HEK293 (cell line): ENCODE measurements around the gene SNN.

ENCODE experiments used
- CTCF ChIA-PET: fragments of 350-600 bp; formaldehyde crosslinking; extraction: SDS; loops from one replicate; lab custom pipeline; 2021; ENCODE audit warnings: antibody characterized with exemption; lab: Yijun Ruan, JAX
- POLR2A ChIA-PET: fragments of 300-600 bp; formaldehyde crosslinking; extraction: SDS; loops from one replicate; lab custom pipeline; 2020; ENCODE audit warnings: antibody characterized with exemption, inconsistent platforms; lab: Yijun Ruan, JAX
- H3K27ac ChIP-seq: fragments of 200-500 bp; sonication (Bioruptor generic); 2 replicates; pipeline ENCODE4 v1.5.1; 2014; ENCODE audit warnings: low read depth, low read length, control low read depth, inconsistent platforms; ENCODE audit errors: extremely low read depth
- H3K36me3 ChIP-seq, 2 experiments: fragments of 200-500 bp in 1 of 2; sonication (Bioruptor generic) in 1 of 2; 1 replicate in 1 of 2; 2 replicates in 1 of 2; pipeline ENCODE4 v1.5.1; 2014 to 2017; ENCODE audit warnings: inconsistent platforms in 2 of 2, low read length in 2 of 2; ENCODE audit not compliant: control insufficient read depth in 2 of 2, insufficient read depth in 1 of 2
- H3K4me1 ChIP-seq: fragments of 200-500 bp; sonication (Bioruptor generic); 2 replicates; pipeline ENCODE4 v1.5.1; 2014; ENCODE audit warnings: mild to moderate bottlenecking, low read length, inconsistent platforms; ENCODE audit not compliant: control insufficient read depth, insufficient read depth
- H3K4me3 ChIP-seq: 2 replicates; pipeline ENCODE4 v1.5.1; 2011; ENCODE audit warnings: low read depth, mild to moderate bottlenecking, control low read depth, low read length, moderate library complexity
- H3K9me3 ChIP-seq: fragments of 200-500 bp; sonication (Bioruptor generic); 2 replicates; pipeline ENCODE4 v1.5.1; 2014; ENCODE audit warnings: low read depth, low read length, inconsistent platforms; ENCODE audit not compliant: control insufficient read depth, insufficient read depth
- BCL11A ChIP-seq: fragments of 450-650 bp; formaldehyde crosslinking; IDR thresholded peaks from 2 replicates; pipeline ENCODE4 v1.5.1; 2016; ENCODE audit warnings: low read depth, missing biosample characterization, missing genetic modification characterization
- KLF7 ChIP-seq: fragments of 450-650 bp; formaldehyde crosslinking; IDR thresholded peaks from 2 replicates; pipeline ENCODE4 v1.5.1; 2016; ENCODE audit warnings: missing biosample characterization, missing genetic modification characterization, borderline replicate concordance
- SETDB1 ChIP-seq: IDR thresholded peaks from one replicate; pipeline ENCODE4 v1.6.1; 2017; ENCODE audit warnings: mild to moderate bottlenecking, low read length, moderate library complexity, mixed read lengths; ENCODE audit not compliant: insufficient read length
- ZFP69B ChIP-seq: fragments of 450-650 bp; formaldehyde crosslinking; IDR thresholded peaks from 2 replicates; pipeline ENCODE4 v1.5.1; 2016; ENCODE audit warnings: missing biosample characterization, missing genetic modification characterization
- ZNF112 ChIP-seq: fragments of 450-650 bp; formaldehyde crosslinking; IDR thresholded peaks from 2 replicates; pipeline ENCODE4 v1.5.0; 2017; ENCODE audit warnings: missing biosample characterization, missing genetic modification characterization
- ZNF155 ChIP-seq: fragments of 450-650 bp; formaldehyde crosslinking; IDR thresholded peaks from 2 replicates; pipeline ENCODE4 v1.5.1; 2016; ENCODE audit warnings: missing biosample characterization, missing genetic modification characterization
- ZNF157 ChIP-seq: fragments of 450-650 bp; formaldehyde crosslinking; IDR thresholded peaks from 2 replicates; pipeline ENCODE4 v1.5.1; 2016; ENCODE audit warnings: missing biosample characterization, missing genetic modification characterization
- ZNF174 ChIP-seq: fragments of 450-650 bp; formaldehyde crosslinking; IDR thresholded peaks from 2 replicates; pipeline ENCODE4 v1.5.0; 2017; ENCODE audit warnings: missing biosample characterization, mild to moderate bottlenecking, missing genetic modification characterization
- ZNF311 ChIP-seq: fragments of 450-650 bp; formaldehyde crosslinking; IDR thresholded peaks from 2 replicates; pipeline ENCODE4 v1.5.1; 2017; ENCODE audit warnings: missing biosample characterization, missing genetic modification characterization, borderline replicate concordance
- ZNF366 ChIP-seq: fragments of 450-650 bp; formaldehyde crosslinking; conservative IDR thresholded peaks from 2 replicates; pipeline ENCODE4 v1.5.1; 2016; ENCODE audit warnings: missing biosample characterization, missing genetic modification characterization
- ZNF37A ChIP-seq: fragments of 450-650 bp; IDR thresholded peaks from 2 replicates; pipeline ENCODE4 v1.5.1; 2018; ENCODE audit warnings: missing biosample characterization, missing genetic modification characterization
- ZNF391 ChIP-seq: fragments of 450-650 bp; formaldehyde crosslinking; IDR thresholded peaks from 2 replicates; pipeline ENCODE4 v1.5.1; 2016; ENCODE audit warnings: low read depth, missing biosample characterization, missing genetic modification characterization, borderline replicate concordance
- ZNF521 ChIP-seq: fragments of 450-650 bp; formaldehyde crosslinking; IDR thresholded peaks from 2 replicates; pipeline ENCODE4 v1.5.1; 2017; ENCODE audit warnings: missing biosample characterization, mild to moderate bottlenecking, missing genetic modification characterization
- ZNF571 ChIP-seq: fragments of 450-650 bp; formaldehyde crosslinking; IDR thresholded peaks from 2 replicates; pipeline ENCODE4 v1.5.0; 2017; ENCODE audit warnings: missing biosample characterization, missing genetic modification characterization
- ZNF596 ChIP-seq: fragments of 450-650 bp; IDR thresholded peaks from 2 replicates; pipeline ENCODE4 v1.5.0; 2018; ENCODE audit warnings: missing biosample characterization, mild to moderate bottlenecking, missing genetic modification characterization, moderate library complexity
- ZNF626 ChIP-seq: fragments of 450-650 bp; sonication (Bioruptor Pico); formaldehyde crosslinking; IDR thresholded peaks from 2 replicates; pipeline ENCODE4 v1.5.1; 2018; ENCODE audit warnings: missing biosample characterization, missing genetic modification characterization, inconsistent platforms
- ZNF747 ChIP-seq: fragments of 450-650 bp; formaldehyde crosslinking; IDR thresholded peaks from 2 replicates; pipeline ENCODE4 v1.5.1; 2016; ENCODE audit warnings: missing biosample characterization, missing genetic modification characterization
- ZNF777 ChIP-seq: fragments of 450-650 bp; formaldehyde crosslinking; IDR thresholded peaks from 2 replicates; pipeline ENCODE4 v1.5.1; 2017; ENCODE audit warnings: missing biosample characterization, missing genetic modification characterization, borderline replicate concordance
- TF ChIP-seq, protein P1 (sequence below): fragments of 450-650 bp; formaldehyde crosslinking; IDR thresholded peaks from 2 replicates; pipeline ENCODE4 v1.5.1; 2016; ENCODE audit warnings: missing biosample characterization, missing genetic modification characterization
- TF ChIP-seq, protein P2 (sequence below): fragments of 450-650 bp; formaldehyde crosslinking; IDR thresholded peaks from 2 replicates; pipeline ENCODE4 v1.5.1; 2017; ENCODE audit warnings: missing biosample characterization, missing genetic modification characterization
- TF ChIP-seq, protein P3 (sequence below): fragments of 450-650 bp; formaldehyde crosslinking; IDR thresholded peaks from 2 replicates; pipeline ENCODE4 v1.5.1; 2016; ENCODE audit warnings: missing biosample characterization, missing genetic modification characterization
- TF ChIP-seq, protein P4 (sequence below): fragments of 450-650 bp; formaldehyde crosslinking; IDR thresholded peaks from 2 replicates; pipeline ENCODE4 v1.5.1; 2016; ENCODE audit warnings: missing biosample characterization, missing genetic modification characterization, low read depth

SNN gene

DNA sequence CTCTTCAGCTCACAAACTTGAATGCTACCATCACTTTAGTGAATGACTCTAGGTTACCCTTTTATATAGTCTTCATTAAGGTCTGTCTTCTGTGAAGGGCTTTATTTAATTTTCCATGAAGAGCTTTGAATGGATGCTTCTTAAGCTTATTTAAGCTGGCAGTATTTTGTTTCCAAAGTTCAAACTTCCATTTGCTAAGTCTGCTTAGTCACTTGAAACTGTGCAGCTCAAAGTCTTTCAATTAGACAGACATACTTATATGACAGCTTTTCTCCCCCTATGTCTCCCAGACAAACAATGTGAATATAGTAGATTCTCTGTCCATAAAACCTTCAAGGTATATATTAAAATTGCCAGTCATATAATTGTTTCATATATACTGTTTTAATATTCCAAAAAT is 50.9 kb downstream of the SNN start:
- TF ChIP-seq ZNF777 (no peak), ZNF155 (tag by site-specific recombination) (no peak), ZNF112 (tag by site-specific recombination) (no peak)
- H3K4me3 ChIP-seq, result no peak overlapping the region
- no peaks in the 10 kb centered on the region for H3K9me3 ChIP-seq
- peaks cover 25 to 51% of the 10 kb centered on the region in 2 experiments for H3K36me3 ChIP-seq
- ChIA-PET POLR2A (no interaction called here), CTCF (interaction anchor here (0.6 to 1.9 kb wide), 2 partner anchors 59 to 313 kb away, joined by 3 to 6 read pairs; no protein-coding TSS in a partner anchor)
- no peak overlapping the region for H3K27ac ChIP-seq
- no peaks in the 10 kb centered on the region for H3K4me1 ChIP-seq

DNA sequence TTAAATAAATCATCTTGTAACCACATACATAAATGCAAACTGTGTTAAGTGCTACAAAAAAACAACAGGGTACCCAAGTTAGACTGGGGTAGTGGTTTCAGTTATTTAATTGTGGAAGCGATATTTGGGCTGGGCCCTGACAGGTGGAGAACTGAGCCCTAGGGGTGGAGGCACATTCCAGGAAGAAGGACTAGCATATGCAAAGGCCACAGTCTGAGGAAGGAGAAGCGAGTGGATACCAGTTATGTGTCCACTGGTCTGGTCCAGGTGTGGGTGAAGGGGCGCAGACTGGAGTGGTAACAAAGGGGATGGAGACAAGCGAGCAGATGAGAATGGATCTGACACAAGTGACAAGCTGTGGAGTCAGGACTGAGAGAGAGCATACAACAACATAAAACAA is 51.5 kb downstream of the SNN start:
- POLR2A ChIA-PET, result no interaction called here
- no peak overlapping the region for H3K27ac ChIP-seq
- H3K9me3 ChIP-seq, result no peaks in the 10 kb centered on the region
- TF ChIP-seq ZNF391 (no peak), ZNF596 (tag by site-specific recombination) (no peak), ZNF37A (tag by site-specific recombination) (no peak), ZNF157 (tag by site-specific recombination) (no peak), ZNF366 (tag by site-specific recombination) (no peak), SETDB1 (no peak), ZNF521 (tag by site-specific recombination) (no peak)
- TF ChIP-seq, protein P1, sequence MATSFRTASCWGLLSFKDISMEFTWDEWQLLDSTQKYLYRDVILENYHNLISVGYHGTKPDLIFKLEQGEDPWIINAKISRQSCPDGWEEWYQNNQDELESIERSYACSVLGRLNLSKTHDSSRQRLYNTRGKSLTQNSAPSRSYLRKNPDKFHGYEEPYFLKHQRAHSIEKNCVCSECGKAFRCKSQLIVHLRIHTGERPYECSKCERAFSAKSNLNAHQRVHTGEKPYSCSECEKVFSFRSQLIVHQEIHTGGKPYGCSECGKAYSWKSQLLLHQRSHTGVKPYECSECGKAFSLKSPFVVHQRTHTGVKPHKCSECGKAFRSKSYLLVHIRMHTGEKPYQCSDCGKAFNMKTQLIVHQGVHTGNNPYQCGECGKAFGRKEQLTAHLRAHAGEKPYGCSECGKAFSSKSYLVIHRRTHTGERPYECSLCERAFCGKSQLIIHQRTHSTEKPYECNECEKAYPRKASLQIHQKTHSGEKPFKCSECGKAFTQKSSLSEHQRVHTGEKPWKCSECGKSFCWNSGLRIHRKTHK (tag by site-specific recombination), result no peak
- TF ChIP-seq, protein P2, sequence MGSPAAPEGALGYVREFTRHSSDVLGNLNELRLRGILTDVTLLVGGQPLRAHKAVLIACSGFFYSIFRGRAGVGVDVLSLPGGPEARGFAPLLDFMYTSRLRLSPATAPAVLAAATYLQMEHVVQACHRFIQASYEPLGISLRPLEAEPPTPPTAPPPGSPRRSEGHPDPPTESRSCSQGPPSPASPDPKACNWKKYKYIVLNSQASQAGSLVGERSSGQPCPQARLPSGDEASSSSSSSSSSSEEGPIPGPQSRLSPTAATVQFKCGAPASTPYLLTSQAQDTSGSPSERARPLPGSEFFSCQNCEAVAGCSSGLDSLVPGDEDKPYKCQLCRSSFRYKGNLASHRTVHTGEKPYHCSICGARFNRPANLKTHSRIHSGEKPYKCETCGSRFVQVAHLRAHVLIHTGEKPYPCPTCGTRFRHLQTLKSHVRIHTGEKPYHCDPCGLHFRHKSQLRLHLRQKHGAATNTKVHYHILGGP, result no peak
- TF ChIP-seq, protein P3, sequence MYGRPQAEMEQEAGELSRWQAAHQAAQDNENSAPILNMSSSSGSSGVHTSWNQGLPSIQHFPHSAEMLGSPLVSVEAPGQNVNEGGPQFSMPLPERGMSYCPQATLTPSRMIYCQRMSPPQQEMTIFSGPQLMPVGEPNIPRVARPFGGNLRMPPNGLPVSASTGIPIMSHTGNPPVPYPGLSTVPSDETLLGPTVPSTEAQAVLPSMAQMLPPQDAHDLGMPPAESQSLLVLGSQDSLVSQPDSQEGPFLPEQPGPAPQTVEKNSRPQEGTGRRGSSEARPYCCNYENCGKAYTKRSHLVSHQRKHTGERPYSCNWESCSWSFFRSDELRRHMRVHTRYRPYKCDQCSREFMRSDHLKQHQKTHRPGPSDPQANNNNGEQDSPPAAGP (tag by site-specific recombination), result no peak
- TF ChIP-seq, protein P4, sequence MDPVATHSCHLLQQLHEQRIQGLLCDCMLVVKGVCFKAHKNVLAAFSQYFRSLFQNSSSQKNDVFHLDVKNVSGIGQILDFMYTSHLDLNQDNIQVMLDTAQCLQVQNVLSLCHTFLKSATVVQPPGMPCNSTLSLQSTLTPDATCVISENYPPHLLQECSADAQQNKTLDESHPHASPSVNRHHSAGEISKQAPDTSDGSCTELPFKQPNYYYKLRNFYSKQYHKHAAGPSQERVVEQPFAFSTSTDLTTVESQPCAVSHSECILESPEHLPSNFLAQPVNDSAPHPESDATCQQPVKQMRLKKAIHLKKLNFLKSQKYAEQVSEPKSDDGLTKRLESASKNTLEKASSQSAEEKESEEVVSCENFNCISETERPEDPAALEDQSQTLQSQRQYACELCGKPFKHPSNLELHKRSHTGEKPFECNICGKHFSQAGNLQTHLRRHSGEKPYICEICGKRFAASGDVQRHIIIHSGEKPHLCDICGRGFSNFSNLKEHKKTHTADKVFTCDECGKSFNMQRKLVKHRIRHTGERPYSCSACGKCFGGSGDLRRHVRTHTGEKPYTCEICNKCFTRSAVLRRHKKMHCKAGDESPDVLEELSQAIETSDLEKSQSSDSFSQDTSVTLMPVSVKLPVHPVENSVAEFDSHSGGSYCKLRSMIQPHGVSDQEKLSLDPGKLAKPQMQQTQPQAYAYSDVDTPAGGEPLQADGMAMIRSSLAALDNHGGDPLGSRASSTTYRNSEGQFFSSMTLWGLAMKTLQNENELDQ (tag by site-specific recombination), result no peak
- TF ChIP-seq, all 188 proteins: peak for 0
- CTCF ChIA-PET, result interaction anchor here (1.9 kb wide), 1 partner anchor 313 kb away, joined by 6 read pairs; no protein-coding TSS in a partner anchor
- no peak overlapping the region for H3K4me3 ChIP-seq
- H3K4me1 ChIP-seq, result no peaks in the 10 kb centered on the region
- peaks cover 28 to 57% of the 10 kb centered on the region in 2 experiments for H3K36me3 ChIP-seq

DNA sequence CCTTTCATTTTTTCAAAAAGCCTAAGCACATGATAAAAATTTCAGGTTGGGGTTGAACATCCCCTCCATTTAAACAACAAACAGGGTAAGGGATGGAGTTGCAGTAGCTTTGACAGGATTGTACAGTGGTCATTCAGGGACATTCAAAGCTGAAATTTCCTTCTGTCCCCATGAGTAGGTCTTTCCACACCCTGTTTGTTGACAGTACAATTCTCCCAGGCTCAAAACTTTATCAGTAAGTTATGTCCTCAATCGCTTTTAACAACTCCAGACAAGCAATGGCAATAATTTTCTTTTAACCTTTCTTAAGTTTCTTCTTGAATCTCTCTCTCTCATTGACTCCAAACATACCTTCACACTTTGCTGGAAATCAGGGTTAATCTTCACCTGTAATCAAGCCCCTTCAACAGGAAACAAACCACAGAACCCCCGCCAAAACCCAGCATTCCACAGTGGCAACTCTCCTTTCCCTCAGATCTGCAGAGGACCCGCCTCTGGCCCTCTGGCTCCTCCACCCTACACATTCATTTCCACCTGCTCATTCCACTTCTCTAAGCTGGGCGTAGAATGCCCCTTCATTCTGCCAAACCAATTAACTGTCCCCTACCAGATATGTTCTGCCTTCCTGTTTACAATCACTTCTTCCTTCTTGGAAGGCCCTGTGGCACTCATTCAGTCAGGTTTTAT is 53.7 kb downstream of the SNN start:
- Histone ChIP-seq H3K4me1 (no peaks in the 10 kb centered on the region), H3K36me3 (peaks cover 29 to 67% of the 10 kb centered on the region in 2 experiments), H3K9me3 (no peaks in the 10 kb centered on the region), H3K27ac (no peak overlapping the region), H3K4me3 (no peak overlapping the region)
- ChIA-PET POLR2A (no interaction called here), CTCF (interaction anchor here (0.5 kb wide), 1 partner anchor 694 kb away, joined by 6 read pairs; no protein-coding TSS in a partner anchor)
- TF ChIP-seq ZFP69B (tag by site-specific recombination) (no peak), ZNF626 (tag by site-specific recombination) (no peak), ZNF747 (tag by site-specific recombination) (no peak), ZNF571 (no peak), ZNF521 (tag by site-specific recombination) (no peak), ZNF391 (no peak), BCL11A (no peak), ZNF311 (no peak), KLF7 (tag by site-specific recombination) (no peak), ZNF174 (tag by site-specific recombination) (no peak)
